Keratinocyte (primary cell): ENCODE measurements around the gene R3HDM2. TPM values are rescaled to one million over a fixed set of nuclear protein-coding genes. Genes with fewer than 3 reads are reported as not detected.

Experiments used
- DNase-seq: peaks from one replicate; pipeline ENCODE4 v3.0.0-alpha.2; 2011; ENCODE audit warnings: low read depth, missing footprints, low spot score
- FAIRE-seq: peaks from 2 replicates; lab custom pipeline; 2011; peaks lifted over from hg19 to GRCh38; lab: Jason Lieb, UNC
- H2AFZ ChIP-seq: 2 replicates; pipeline ENCODE4 v1.6.0; 2012; ENCODE audit warnings: low read length, control low read depth, inconsistent platforms; ENCODE audit not compliant: control insufficient read depth
- H3K27ac ChIP-seq: 2 replicates; pipeline ENCODE4 v1.5.1; 2011; ENCODE audit warnings: low read length; ENCODE audit not compliant: control insufficient read depth, insufficient read depth
- H3K27me3 ChIP-seq: 3 replicates; pipeline ENCODE4 v1.6.0; 2011; ENCODE audit warnings: low read length; ENCODE audit not compliant: control insufficient read depth, insufficient read depth; ENCODE audit errors: extremely low read depth
- H3K36me3 ChIP-seq, 2 experiments: 2 replicates in 1 of 2; 3 replicates in 1 of 2; pipeline ENCODE4 v1.5.1; 2011; ENCODE audit warnings: low read length in 2 of 2, mild to moderate bottlenecking in 1 of 2; ENCODE audit not compliant: control insufficient read depth in 2 of 2, insufficient read depth in 2 of 2; ENCODE audit errors: extremely low read depth in 1 of 2
- H3K4me1 ChIP-seq: 3 replicates; pipeline ENCODE4 v1.5.1; 2011; ENCODE audit warnings: low read length; ENCODE audit not compliant: control insufficient read depth, insufficient read depth; ENCODE audit errors: extremely low read depth
- H3K4me2 ChIP-seq: 3 replicates; pipeline ENCODE4 v1.6.0; 2011; ENCODE audit warnings: low read depth, low read length; ENCODE audit not compliant: control insufficient read depth, insufficient read depth; ENCODE audit errors: extremely low read depth
- H3K4me3 ChIP-seq, 3 experiments: fragments of 200-600 bp in 1 of 3; sonication (generic) in 1 of 3; 2 replicates in 2 of 3; 3 replicates in 1 of 3; pipeline ENCODE4 v1.5.1; 2011 to 2016; ENCODE audit warnings: low read length in 3 of 3, mild to moderate bottlenecking in 3 of 3, control low read depth in 2 of 3, inconsistent platforms in 1 of 3, low read depth in 1 of 3, mixed read lengths in 1 of 3, mixed run types in 1 of 3, moderate library complexity in 1 of 3; ENCODE audit not compliant: control insufficient read depth in 2 of 3, insufficient read depth in 2 of 3; ENCODE audit errors: extremely low read depth in 1 of 3
- H3K79me2 ChIP-seq: 2 replicates; pipeline ENCODE4 v1.6.0; 2012; ENCODE audit warnings: low read length; ENCODE audit not compliant: control insufficient read depth, insufficient read depth
- H3K9ac ChIP-seq: 3 replicates; pipeline ENCODE4 v1.6.0; 2011; ENCODE audit warnings: low read length; ENCODE audit not compliant: control insufficient read depth, insufficient read depth; ENCODE audit errors: extremely low read depth
- H3K9me1 ChIP-seq: 3 replicates; pipeline ENCODE4 v1.6.0; 2011; ENCODE audit warnings: low read length; ENCODE audit not compliant: control insufficient read depth, insufficient read depth; ENCODE audit errors: extremely low read depth
- H3K9me3 ChIP-seq: 2 replicates; pipeline ENCODE4 v1.5.1; 2012; ENCODE audit warnings: low read depth, low read length; ENCODE audit not compliant: control insufficient read depth
- H4K20me1 ChIP-seq: 3 replicates; pipeline ENCODE4 v1.6.0; 2011; ENCODE audit warnings: low read length; ENCODE audit not compliant: control insufficient read depth, insufficient read depth; ENCODE audit errors: extremely low read depth
- EZH2 ChIP-seq: IDR thresholded peaks from one replicate; pipeline ENCODE4 v1.6.1; 2012; ENCODE audit warnings: inconsistent platforms, mild to moderate bottlenecking, low read length, moderate library complexity
- dilution Hi-C: fragments of 300-500 bp; cut with MboI; formaldehyde crosslinking; loops from one replicate; pipeline ENCODE4 v1.7.0; 2020; ENCODE audit warnings: low sequenced_read_pairs; ENCODE audit not compliant: extremely low pct_ligation_motif_present
- polyA plus RNA-seq, 5 experiments: library from polyadenylated mRNA; depleted of rRNA in 3 of 5; stranded (reverse) in 3 of 5; stranded (forward) in 1 of 5; unstranded in 1 of 5; fragments of >200 nt; gene quantifications; 1 replicate in 1 of 5; 2 replicates in 3 of 5; 3 replicates in 1 of 5; pipeline versions ENCODE4 v1.2.1 to v1.2.3, GENCODE V29; 2011 to 2012; ENCODE audit warnings: missing spikeins in 2 of 5, low read depth in 1 of 5, low replicate concordance in 1 of 5
- TF ChIP-seq, protein P1 (sequence below), 3 experiments: IDR thresholded peaks in 1 of 3; conservative IDR thresholded peaks in 1 of 3; optimal IDR thresholded peaks in 1 of 3; 2 replicates in 2 of 3; 3 replicates in 1 of 3; pipeline versions ENCODE3 to v1.5.1; 2011; ENCODE audit warnings: low read length in 3 of 3, mild to moderate bottlenecking in 3 of 3, moderate library complexity in 2 of 3, control low read depth in 1 of 3, inconsistent platforms in 1 of 3; ENCODE audit not compliant: insufficient read depth in 2 of 3; ENCODE audit errors: extremely low read depth in 1 of 3

The R3HDM2 gene
- polyA plus RNA-seq, 1 donor (not counting 4 experiments of a cell fraction or from before 2014, with no cell fraction given), result 11.1 TPM

DNA sequence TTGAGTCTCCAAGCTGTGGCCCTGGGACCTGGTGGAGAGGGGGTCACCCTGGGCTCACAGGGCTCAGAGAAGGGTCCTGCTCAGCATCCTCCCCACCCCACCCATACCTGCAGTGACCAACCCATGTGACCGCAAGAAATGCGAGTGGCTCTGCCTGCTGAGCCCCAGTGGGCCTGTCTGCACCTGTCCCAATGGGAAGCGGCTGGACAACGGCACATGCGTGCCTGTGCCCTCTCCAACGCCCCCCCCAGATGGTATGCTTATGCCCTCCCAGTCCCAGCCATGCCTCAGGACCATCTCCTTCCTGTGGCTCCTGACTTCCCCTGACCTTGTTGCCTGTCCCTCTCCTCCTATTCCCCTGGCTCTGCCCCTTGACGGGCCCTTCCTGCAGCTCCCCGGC is 220.9 kb downstream of the R3HDM2 start:
- Histone ChIP-seq H3K36me3 (peaks cover 0 to 20% of the 10 kb centered on the region in 2 experiments), H2AFZ (no peak overlapping the region), H3K27ac (no peak overlapping the region), H3K4me1 (peaks cover 10% of the 10 kb centered on the region), H3K79me2 (no peaks in the 10 kb centered on the region), H3K27me3 (peaks cover 4% of the 10 kb centered on the region), H3K9me1 (no peaks in the 10 kb centered on the region), H4K20me1 (no peaks in the 10 kb centered on the region), H3K9me3 (no peaks in the 10 kb centered on the region), H3K4me2 (no peak overlapping the region), H3K4me3 (no peak overlapping the region), H3K9ac (no peak overlapping the region)
- FAIRE-seq (no peak), DNase-seq (no peak)
- TF ChIP-seq EZH2, result no peak
- TF ChIP-seq, protein P1, sequence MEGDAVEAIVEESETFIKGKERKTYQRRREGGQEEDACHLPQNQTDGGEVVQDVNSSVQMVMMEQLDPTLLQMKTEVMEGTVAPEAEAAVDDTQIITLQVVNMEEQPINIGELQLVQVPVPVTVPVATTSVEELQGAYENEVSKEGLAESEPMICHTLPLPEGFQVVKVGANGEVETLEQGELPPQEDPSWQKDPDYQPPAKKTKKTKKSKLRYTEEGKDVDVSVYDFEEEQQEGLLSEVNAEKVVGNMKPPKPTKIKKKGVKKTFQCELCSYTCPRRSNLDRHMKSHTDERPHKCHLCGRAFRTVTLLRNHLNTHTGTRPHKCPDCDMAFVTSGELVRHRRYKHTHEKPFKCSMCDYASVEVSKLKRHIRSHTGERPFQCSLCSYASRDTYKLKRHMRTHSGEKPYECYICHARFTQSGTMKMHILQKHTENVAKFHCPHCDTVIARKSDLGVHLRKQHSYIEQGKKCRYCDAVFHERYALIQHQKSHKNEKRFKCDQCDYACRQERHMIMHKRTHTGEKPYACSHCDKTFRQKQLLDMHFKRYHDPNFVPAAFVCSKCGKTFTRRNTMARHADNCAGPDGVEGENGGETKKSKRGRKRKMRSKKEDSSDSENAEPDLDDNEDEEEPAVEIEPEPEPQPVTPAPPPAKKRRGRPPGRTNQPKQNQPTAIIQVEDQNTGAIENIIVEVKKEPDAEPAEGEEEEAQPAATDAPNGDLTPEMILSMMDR (optimal IDR thresholded peaks at IDR 0.05 in 1 of 3, IDR thresholded peaks at IDR 0.05 in 1 of 3, conservative IDR thresholded peaks at IDR 0.05 in 1 of 3; ENCODE audit: extremely low read depth in 1 of 3, insufficient read depth in 2 of 3, low read length in 3 of 3), result no peak
- dilution Hi-C loops, result no loop called here

DNA sequence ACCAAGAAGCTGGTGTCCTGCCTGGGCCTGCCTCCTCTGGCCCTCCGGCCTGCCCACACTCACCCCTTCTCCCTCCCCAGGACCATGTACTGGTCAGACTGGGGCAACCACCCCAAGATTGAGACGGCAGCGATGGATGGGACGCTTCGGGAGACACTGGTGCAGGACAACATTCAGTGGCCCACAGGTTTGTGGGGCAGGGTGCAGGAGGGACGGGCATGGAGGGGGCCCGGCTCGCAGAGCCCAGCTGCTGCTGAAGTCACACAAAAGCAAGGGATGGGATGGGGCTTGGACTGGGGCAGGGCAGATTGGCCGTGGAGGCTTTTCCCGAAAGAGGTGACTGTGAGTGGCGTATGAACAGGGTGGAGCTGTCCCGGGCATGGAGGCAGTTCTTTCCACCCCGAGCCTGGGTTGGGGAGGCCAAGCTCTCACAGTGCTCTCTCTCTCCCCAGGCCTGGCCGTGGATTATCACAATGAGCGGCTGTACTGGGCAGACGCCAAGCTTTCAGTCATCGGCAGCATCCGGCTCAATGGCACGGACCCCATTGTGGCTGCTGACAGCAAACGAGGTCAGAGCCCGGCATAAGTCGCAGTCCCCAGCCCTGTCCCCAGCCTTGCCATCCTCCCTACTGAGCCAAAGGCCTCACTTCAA is 222.1 kb downstream of the R3HDM2 start:
- no peak overlapping the region for H3K4me3 ChIP-seq
- FAIRE-seq, result no peak
- H3K9me1 ChIP-seq, result no peaks in the 10 kb centered on the region
- H3K27ac ChIP-seq, result no peak overlapping the region
- TF ChIP-seq EZH2, result no peak
- TF ChIP-seq, protein P1 (optimal IDR thresholded peaks at IDR 0.05 in 1 of 3, IDR thresholded peaks at IDR 0.05 in 1 of 3, conservative IDR thresholded peaks at IDR 0.05 in 1 of 3; ENCODE audit: extremely low read depth in 1 of 3, insufficient read depth in 2 of 3, low read length in 3 of 3), result no peak
- H3K27me3 ChIP-seq, result no peaks in the 10 kb centered on the region
- H2AFZ ChIP-seq, result no peak overlapping the region
- dilution Hi-C loops, result no loop called here
- no peaks in the 10 kb centered on the region for H3K9me3 ChIP-seq
- H3K9ac ChIP-seq, result no peak overlapping the region
- peaks cover 0 to 22% of the 10 kb centered on the region in 2 experiments for H3K36me3 ChIP-seq
- DNase-seq, result no peak
- no peak overlapping the region for H3K4me2 ChIP-seq
- peaks cover 5% of the 10 kb centered on the region for H3K4me1 ChIP-seq
- H3K79me2 ChIP-seq, result no peaks in the 10 kb centered on the region
- H4K20me1 ChIP-seq, result no peaks in the 10 kb centered on the region
